Fibroblast of skin of right biceps (primary cell): ENCODE measurements around the gene VKORC1L1.
"Not testable (repeated sequence)": the region's sequence is repeated elsewhere in the genome, so short reads cannot be mapped to it uniquely, and the experiment has no call there.

Experiments
- DNase-seq: peaks from one replicate; pipeline ENCODE4 v3.0.0-alpha.2; 2013

Gene VKORC1L1

GRCh38 chr7:65946904-65947303 lies 74.0 kb downstream of the VKORC1L1 start:
- DNase-seq: no peak

GRCh38 chr7:65951837-65952578 lies 79.1 kb downstream of the VKORC1L1 start:
- no peak for DNase-seq

- no peak for DNase-seq
These were observed 80.3 kb downstream of the VKORC1L1 start for GRCh38 chr7:65953001-65953720.

- no peak for DNase-seq
These were observed 81.1 kb downstream of the VKORC1L1 start for GRCh38 chr7:65953890-65954450.

- DNase-seq: no peak
These were observed 82.8 kb downstream of the VKORC1L1 start for GRCh38 chr7:65955718-65956117.

- DNase-seq: no peak
These were observed 87.6 kb downstream of the VKORC1L1 start for GRCh38 chr7:65960351-65961074.

GRCh38 chr7:65962033-65962432 lies 89.2 kb downstream of the VKORC1L1 start:
- no peak for DNase-seq

GRCh38 chr7:65964671-65965070 lies 91.8 kb downstream of the VKORC1L1 start:
- DNase-seq: not testable (repeated sequence)

GRCh38 chr7:65966146-65966545 lies 93.3 kb downstream of the VKORC1L1 start:
- no peak for DNase-seq

- DNase-seq: no peak
These were observed 94.7 kb downstream of the VKORC1L1 start for GRCh38 chr7:65967361-65968155.

GRCh38 chr7:65968256-65969185 lies 95.6 kb downstream of the VKORC1L1 start:
- no peak for DNase-seq

- no peak for DNase-seq
These were observed 98.1 kb downstream of the VKORC1L1 start for GRCh38 chr7:65971021-65971420.

- DNase-seq: no peak
These were observed 100.1 kb downstream of the VKORC1L1 start for GRCh38 chr7:65972976-65973375.

- no peak for DNase-seq
These were observed 101.4 kb downstream of the VKORC1L1 start for GRCh38 chr7:65974191-65974801.

- no peak for DNase-seq
These were observed 102.0 kb downstream of the VKORC1L1 start for GRCh38 chr7:65974876-65975275.

GRCh38 chr7:65975814-65976445 lies 103.1 kb downstream of the VKORC1L1 start:
- DNase-seq: no peak

- DNase-seq: no peak
These were observed 103.9 kb downstream of the VKORC1L1 start for GRCh38 chr7:65976659-65977196.

- no peak for DNase-seq
These were observed 106.2 kb downstream of the VKORC1L1 start for GRCh38 chr7:65978891-65979582.
